ENCODE data around the gene PRRC2B.

PRRC2B gene

DNA sequence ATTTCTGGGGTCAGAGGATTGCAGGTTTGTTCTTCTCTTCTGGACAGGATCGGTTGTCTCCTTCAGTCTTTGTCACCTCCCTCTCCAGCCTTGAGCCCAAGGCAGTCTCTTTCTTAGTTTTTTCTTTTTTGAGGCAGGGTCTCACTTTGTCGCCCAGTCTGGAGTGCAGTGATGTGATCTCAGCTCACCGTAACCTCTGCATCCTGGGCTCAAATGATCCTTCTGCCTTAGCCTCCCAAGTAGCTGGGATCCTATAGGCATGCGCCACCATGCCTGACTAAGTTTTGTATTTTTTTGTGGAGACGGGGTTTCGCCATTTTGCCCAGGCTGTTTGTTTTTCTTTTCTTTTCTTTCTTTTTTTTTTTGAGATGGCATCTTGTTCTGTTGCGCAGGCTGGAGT, 6.1 kb downstream of the PRRC2B start:
- H3K4me1 Mint-ChIP-seq = peaks cover 79% of the 10 kb centered on the region
- peak overlapping the region; percentile 66 for H3K27ac Mint-ChIP-seq
- no peak overlapping the region for H3K4me3 Mint-ChIP-seq
- H3K27me3 Mint-ChIP-seq = no peaks in the 10 kb centered on the region
- peaks cover 24% of the 10 kb centered on the region for H3K36me3 Mint-ChIP-seq
- H3K9me3 Mint-ChIP-seq = no peaks in the 10 kb centered on the region
- ATAC-seq = no peak

DNA sequence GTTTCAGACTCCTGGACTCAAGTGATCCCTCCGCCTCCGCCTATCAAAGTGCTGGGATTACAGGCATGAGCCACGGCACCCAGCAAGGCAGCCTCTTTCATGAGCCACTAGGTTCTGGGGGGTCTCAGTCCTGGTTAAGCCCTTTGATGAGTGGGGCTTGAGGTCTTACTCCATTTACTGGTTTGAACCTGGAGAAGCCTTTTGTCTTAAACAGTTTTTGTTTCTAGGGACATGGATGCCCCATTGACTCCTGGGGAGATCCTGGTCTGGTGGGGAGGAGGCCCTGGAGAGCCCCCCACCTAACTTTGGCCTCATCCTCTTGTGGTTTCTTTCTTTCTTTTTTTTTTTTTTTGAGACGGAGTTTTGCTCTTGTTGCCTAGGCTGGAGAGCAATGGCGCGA, 6.7 kb downstream of the PRRC2B start:
- H3K36me3 Mint-ChIP-seq = peaks cover 24% of the 10 kb centered on the region
- no peaks in the 10 kb centered on the region for H3K27me3 Mint-ChIP-seq
- ATAC-seq = no peak
- peak overlapping the region; percentile 66 for H3K27ac Mint-ChIP-seq
- no peak overlapping the region for H3K4me3 Mint-ChIP-seq
- peaks cover 79% of the 10 kb centered on the region for H3K4me1 Mint-ChIP-seq
- no peaks in the 10 kb centered on the region for H3K9me3 Mint-ChIP-seq

DNA sequence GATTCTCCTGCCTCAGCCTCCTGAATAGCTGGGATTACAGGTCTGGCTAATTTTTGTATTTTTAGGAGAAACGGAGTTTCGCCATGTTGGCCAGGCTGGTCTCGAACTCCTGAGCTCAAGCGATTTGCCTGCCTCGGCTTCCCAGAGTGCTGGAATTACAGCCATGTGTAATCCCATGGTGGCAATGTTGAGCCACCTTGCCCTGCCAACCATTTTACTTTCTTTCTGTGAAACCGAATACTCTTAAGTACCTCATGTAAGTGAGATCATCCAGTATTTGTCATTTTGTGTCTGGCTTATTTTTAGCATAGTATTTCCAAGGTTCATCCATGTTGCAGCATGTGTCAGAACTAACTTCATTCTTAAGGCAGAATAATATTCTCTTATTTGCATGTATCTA, 8.2 kb downstream of the PRRC2B start:
- Mint-ChIP-seq H3K4me1 (peaks cover 79% of the 10 kb centered on the region), H3K9me3 (no peaks in the 10 kb centered on the region), H3K36me3 (peaks cover 24% of the 10 kb centered on the region), H3K4me3 (peak overlapping the region; percentile 26), H3K27ac (peak overlapping the region; percentile 19), H3K27me3 (no peaks in the 10 kb centered on the region)
- no peak for ATAC-seq

DNA sequence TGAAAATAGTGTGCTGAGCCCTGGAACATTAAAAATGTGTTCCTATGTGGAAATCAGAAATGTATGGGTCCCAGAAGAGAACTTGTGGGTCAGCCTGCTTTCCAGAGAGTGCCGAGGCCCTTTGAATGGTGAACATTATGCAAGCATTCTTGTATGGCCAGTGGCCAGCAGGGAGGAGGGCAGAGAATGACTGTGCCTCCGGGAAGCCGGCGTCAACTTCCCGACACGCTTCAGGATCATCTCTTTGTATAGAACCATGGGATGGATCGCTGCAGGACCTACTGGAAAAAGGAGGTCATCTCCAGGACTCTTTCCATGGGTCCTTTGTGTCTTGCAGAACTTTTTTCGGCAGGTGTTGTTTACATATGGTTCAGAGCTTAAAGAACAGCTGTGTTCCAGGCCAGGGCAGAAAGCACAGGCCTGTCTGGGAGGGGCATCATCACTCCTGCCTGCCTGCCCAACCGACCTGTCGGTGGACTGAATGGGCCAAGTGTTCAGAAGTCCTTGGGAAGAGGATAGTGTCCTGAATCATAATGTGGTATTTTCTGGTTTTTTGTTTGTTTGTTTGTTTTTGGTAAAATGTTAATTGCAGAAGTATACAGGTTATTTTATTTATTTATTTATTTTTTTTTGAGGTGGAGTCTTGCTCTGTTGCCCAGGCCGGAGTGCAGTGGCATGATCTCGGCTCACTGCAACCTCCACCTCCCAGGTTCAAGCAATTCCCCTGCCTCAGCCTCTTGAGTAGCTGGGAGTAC, 9.0 kb downstream of the PRRC2B start:
- H3K36me3 Mint-ChIP-seq = peaks cover 24% of the 10 kb centered on the region
- ATAC-seq = no peak
- H3K27ac Mint-ChIP-seq = peak overlapping the region; percentile 19
- H3K4me3 Mint-ChIP-seq = peak overlapping the region; percentile 26
- H3K9me3 Mint-ChIP-seq = no peaks in the 10 kb centered on the region
- H3K4me1 Mint-ChIP-seq = peaks cover 79% of the 10 kb centered on the region
- no peaks in the 10 kb centered on the region for H3K27me3 Mint-ChIP-seq

DNA sequence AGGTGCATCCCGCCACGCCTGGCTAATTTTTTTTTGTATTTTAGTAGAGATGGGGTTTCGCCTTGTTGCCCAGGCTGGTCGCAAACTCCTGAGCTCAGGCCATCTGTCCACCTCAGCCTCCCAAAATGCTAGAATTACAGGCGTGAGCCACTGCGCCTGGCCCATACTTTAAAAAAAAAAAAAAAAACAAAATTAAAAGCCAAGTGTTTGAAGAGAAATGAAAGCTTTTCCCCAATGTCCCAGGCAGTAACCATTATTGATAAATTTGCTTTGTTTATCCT, 9.5 kb downstream of the PRRC2B start:
- Mint-ChIP-seq H3K4me1 (peaks cover 79% of the 10 kb centered on the region), H3K4me3 (no peak overlapping the region), H3K27ac (no peak overlapping the region), H3K27me3 (no peaks in the 10 kb centered on the region), H3K36me3 (peaks cover 24% of the 10 kb centered on the region), H3K9me3 (no peaks in the 10 kb centered on the region)
- no peak for ATAC-seq

DNA sequence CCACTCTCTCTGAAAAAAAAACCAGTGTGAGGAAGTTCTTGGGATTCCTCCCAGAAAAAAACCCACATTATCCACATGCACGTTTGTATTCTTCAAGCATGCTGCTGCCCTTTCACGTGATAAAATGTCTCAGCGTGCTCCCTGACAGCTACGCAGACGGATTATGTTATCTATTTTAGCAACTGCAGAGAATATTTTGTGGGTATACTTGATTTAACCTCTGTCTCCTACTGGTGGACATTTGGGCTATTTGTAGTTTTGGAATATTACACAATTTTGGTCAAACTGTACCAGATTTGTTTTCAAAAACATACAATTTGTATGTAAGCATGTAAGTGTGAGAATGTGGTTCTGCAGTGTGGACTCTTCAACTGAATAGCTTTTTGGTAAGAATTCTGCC, 10.7 kb downstream of the PRRC2B start:
- no peaks in the 10 kb centered on the region for H3K9me3 Mint-ChIP-seq
- peaks cover 85% of the 10 kb centered on the region for H3K4me1 Mint-ChIP-seq
- ATAC-seq = no peak
- no peaks in the 10 kb centered on the region for H3K27me3 Mint-ChIP-seq
- H3K4me3 Mint-ChIP-seq = no peak overlapping the region
- H3K27ac Mint-ChIP-seq = peak overlapping the region; percentile 19
- peaks cover 24% of the 10 kb centered on the region for H3K36me3 Mint-ChIP-seq

DNA sequence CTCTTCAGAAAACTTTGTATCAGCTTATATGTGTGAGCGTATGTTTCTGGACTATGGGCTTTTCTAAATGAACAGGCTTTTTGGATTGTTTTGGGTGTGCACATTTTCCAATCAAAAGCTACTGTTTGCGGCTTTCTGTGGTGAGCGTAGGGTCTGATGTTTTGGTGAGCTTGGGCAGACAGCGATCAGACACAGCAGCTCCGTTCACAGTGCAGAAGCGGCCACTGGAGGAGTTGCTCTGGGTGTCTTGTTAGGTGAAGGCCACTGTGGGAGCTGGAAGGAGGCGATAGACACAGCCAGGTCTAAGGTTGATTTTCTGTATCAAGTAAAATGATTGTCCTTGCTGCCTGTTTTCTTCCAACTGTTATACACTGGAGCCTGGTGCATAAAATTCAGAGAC, 11.1 kb downstream of the PRRC2B start:
- no peaks in the 10 kb centered on the region for H3K27me3 Mint-ChIP-seq
- H3K27ac Mint-ChIP-seq = peak overlapping the region; percentile 19
- H3K4me3 Mint-ChIP-seq = no peak overlapping the region
- H3K4me1 Mint-ChIP-seq = peaks cover 85% of the 10 kb centered on the region
- no peak for ATAC-seq
- H3K36me3 Mint-ChIP-seq = peaks cover 22% of the 10 kb centered on the region
- H3K9me3 Mint-ChIP-seq = no peaks in the 10 kb centered on the region

DNA sequence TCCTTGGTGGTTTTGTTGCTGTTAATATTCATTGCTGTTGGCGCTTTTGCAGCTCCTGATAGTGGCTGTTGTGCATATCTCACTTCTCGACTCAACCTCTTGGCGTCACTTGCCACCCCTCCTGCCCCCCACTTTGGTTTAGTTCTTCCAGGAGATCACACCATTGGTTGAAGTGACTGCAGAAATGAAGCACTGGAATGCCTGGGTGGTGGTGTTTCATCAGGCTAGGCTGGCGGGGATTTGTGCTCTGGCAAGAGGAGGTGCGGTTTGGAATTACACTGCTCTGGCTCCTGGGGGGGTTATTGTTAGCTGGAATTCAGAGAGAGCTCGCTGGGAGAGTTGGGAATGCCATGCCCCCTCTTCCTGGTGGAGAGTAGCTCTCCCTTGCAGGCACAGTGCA, 11.5 kb downstream of the PRRC2B start:
- Mint-ChIP-seq H3K4me3 (no peak overlapping the region), H3K27ac (peak overlapping the region; percentile 19), H3K36me3 (peaks cover 24% of the 10 kb centered on the region), H3K27me3 (no peaks in the 10 kb centered on the region), H3K9me3 (no peaks in the 10 kb centered on the region), H3K4me1 (peaks cover 85% of the 10 kb centered on the region)
- no peak for ATAC-seq

DNA sequence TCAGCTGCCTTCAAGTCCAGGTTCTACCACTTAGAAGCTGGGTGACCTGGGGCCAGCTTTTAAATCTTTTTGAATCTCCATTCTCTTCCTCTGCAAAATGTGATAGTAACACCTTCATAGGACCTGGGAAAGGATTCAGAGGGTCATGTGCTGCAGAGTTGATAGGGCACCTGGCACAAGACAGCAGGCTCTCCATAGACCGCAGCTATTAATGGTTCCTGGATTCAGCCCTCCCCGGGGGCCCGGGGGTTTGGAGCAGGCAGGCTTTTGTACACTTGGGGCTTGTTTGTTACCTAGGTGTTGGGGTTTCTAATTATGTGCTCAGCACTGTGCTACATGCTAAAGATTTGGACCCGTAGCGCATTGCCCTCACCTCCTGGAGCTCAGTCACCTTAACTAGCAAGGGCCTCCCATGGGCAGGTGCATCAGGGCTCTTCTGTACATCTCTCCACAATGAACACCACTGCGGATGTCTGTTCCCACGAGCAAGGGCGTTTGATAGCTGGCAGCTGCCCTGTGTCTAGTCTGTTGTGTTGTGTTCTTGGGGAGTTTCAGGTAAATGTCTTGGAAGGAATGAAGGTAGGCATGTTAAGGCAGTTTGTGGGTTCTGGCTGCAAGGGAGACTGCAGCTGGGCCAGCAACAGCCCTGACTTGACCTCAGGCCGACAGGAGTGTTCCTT, 12.1 kb downstream of the PRRC2B start:
- Mint-ChIP-seq H3K4me1 (peaks cover 85% of the 10 kb centered on the region), H3K27me3 (no peaks in the 10 kb centered on the region), H3K27ac (peak overlapping the region; percentile 19), H3K4me3 (peak overlapping the region; percentile 31), H3K36me3 (peaks cover 26% of the 10 kb centered on the region), H3K9me3 (no peaks in the 10 kb centered on the region)
- no peak for ATAC-seq

DNA sequence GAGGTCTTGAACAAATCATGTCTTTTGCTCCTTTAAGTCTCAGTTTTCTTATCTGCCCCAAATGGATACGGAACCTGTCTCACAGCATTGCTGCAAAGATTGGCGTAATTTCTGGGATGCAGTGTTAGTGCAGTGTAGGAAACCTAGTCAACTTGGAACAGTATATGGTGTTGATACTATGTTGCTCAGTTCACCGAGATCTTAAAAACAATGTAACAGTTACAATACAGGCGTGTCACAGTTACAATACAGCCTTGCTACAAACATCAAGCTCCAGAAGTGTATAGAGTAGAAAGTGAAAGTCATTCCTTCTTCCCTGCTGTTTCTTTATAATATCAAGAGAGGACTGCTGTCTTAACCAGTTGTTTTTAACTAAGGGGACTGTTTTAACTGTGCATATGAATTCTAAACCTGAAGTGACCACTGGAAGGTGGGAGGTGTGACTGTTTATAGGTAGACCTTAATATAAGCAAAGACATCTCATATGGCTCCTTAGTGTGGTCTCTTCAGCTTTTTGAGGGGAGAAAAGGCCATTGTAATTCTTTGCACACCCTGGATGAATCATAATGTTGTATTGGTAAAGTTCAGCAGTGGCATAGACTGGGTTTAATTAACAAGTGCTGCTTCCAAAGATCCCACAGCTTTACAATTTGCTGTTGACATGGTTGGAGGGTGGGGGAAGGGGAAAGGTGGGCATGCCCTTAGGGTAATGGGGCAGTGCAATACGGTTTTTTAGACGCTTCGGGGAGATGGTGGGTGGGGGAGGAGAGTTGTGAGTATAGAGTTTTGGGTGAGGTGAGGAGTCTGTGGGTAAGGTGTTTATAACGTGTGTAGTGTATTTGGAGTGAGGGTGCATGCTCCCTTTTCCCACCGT, 12.9 kb downstream of the PRRC2B start:
- Mint-ChIP-seq H3K27me3 (no peaks in the 10 kb centered on the region), H3K9me3 (no peaks in the 10 kb centered on the region), H3K36me3 (peaks cover 22% of the 10 kb centered on the region), H3K4me1 (peaks cover 85% of the 10 kb centered on the region), H3K4me3 (peak overlapping the region; percentile 2), H3K27ac (peak overlapping the region; percentile 19)
- ATAC-seq = no peak

DNA sequence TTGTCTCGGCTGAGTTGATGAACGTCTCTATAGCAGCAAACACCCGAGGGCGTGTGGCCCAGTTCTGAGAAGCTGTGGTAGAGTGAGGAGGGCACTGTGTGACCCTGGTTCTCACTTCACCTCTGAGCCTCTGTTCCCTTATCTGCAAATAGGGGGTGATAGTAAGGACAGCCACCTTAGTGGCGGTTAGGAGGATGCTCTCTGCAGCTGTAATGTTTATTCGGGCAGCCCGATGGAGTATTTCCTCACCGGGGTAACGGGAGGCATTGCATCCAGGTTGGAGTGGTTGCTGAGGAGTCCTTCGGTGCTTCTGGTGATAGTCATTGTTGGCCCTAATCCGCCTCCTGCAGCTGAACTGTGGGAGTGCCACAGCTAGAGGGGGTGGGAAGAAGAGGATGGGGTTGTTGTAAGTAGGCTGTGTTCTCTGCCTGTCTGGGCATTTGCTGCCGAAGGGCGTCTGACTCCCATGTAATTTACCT, 13.9 kb downstream of the PRRC2B start:
- Mint-ChIP-seq H3K36me3 (peaks cover 20% of the 10 kb centered on the region), H3K27me3 (no peaks in the 10 kb centered on the region), H3K4me1 (peaks cover 83% of the 10 kb centered on the region), H3K9me3 (no peaks in the 10 kb centered on the region), H3K27ac (peak overlapping the region; percentile 19), H3K4me3 (peak overlapping the region; percentile 2)
- peak; percentile 72 for ATAC-seq

DNA sequence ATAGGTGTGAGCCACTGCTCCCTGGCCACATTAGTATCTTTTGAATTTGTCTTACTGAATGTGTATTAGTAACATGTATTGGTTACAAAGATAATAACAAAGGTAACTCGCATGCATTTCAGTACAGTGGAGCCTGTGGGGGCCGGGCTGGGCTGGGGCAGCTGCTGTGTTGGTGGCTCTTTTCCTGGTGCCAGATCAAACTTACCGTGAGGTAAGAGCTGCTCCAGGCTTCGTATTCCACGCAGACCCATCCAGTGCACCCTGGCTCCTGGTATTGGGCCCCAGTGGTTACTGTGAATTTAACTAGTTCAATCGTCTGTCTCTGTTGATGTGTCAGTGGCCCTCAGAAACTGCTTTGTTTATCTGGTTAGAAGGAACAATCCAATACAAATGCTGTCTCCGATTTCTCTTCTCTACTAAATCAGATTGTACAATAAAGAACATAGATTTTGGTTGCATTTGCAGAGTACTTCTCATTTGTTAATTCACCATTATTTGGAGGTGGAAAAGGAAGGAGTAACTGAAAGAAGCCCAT, 15.6 kb downstream of the PRRC2B start:
- H3K27me3 Mint-ChIP-seq = no peaks in the 10 kb centered on the region
- H3K36me3 Mint-ChIP-seq = peaks cover 26% of the 10 kb centered on the region
- H3K4me3 Mint-ChIP-seq = no peak overlapping the region
- no peak for ATAC-seq
- H3K27ac Mint-ChIP-seq = peak overlapping the region; percentile 68
- H3K9me3 Mint-ChIP-seq = no peaks in the 10 kb centered on the region
- peaks cover 93% of the 10 kb centered on the region for H3K4me1 Mint-ChIP-seq

DNA sequence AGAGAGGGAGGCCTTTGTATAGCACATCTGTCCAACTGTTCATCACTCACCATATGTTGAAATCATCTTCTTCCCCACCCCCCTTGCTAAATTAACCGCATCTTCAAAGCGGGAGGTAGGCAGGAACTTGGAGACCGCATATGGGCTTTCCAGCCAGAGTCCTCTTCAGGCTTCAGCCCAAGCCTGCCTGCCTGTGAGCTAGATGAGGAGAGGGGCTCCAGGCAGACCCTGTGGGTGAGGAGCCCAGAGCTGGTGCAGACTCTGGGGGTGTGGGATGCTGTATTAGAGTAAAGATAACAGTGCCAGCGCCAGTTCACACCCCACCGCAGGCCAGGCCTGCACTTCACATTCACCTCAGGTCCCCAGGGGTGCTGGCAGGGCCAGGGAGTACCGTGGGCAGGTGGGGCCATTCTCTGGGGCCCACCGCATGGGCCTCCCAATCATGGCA, 16.2 kb downstream of the PRRC2B start:
- H3K27ac Mint-ChIP-seq = peak overlapping the region; percentile 68
- H3K4me3 Mint-ChIP-seq = peak overlapping the region; percentile 36
- peaks cover 93% of the 10 kb centered on the region for H3K4me1 Mint-ChIP-seq
- no peaks in the 10 kb centered on the region for H3K9me3 Mint-ChIP-seq
- no peaks in the 10 kb centered on the region for H3K27me3 Mint-ChIP-seq
- ATAC-seq = peak; percentile 48
- peaks cover 29% of the 10 kb centered on the region for H3K36me3 Mint-ChIP-seq

DNA sequence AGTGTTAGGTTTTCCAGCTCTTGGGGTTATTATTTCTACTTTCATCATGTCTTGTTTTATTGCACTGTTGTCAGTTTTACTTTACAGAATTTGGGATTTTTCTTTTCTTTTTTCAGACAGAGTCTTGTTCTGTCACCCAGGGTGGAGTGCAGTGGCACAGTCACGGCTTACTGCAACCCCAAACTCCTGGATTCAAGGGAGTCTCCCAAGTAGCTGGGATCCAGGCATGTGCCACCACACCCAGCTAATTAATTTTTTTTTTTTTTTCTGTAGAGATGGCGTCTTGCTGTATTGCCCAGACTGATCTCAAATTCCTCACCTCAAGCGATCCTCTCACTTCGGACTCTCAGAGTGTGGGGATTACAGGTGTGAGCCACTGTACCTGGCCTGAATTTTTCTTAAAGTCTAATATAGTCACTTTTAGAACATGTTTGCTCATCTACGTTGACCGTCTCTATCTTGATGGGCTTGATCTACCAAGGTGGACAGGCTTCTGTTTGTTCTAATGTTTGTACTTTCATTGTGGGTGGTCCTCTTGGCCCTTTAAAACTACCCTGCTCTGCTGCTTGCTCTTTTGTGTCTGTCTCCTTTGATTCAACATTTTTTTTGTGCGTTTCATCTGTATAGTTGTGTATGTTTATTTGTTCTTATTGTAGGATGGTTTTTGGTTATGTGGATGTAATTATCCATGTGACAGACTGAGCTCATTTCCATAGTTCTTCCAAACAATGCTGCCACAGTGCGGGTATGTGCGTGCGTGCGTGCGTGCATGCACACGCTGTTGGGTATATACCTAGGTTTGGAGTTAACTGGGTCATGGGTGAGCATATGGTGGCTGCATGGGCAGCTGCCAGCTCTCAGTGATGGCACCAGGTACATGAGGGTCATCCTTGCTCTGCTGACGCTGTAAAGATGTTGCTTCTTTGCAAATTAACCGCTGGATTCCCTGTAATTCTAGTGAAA, 18.1 kb downstream of the PRRC2B start:
- Mint-ChIP-seq H3K4me1 (peaks cover 93% of the 10 kb centered on the region), H3K27ac (peak overlapping the region; percentile 22), H3K36me3 (peaks cover 39% of the 10 kb centered on the region), H3K9me3 (no peaks in the 10 kb centered on the region), H3K4me3 (no peak overlapping the region), H3K27me3 (no peaks in the 10 kb centered on the region)
- ATAC-seq = no peak

Data from stimulated activated memory B cell treated with anti-CD40 and anti-IgM and Interleukin-4, amounts not matched to agents 10 μg/mL and 1 μg/mL and 100 μg/mL, for 72 hours (primary cell).